Hepatocyte (in vitro differentiated cells): ENCODE data around the gene HOXB4.

Experiments
- CTCF ChIP-seq: fragments of 200-600 bp; sonication (generic); IDR thresholded peaks from 2 replicates; pipeline ENCODE4 v1.5.1; 2016; ENCODE audit warnings: antibody characterized with exemption, mild to moderate bottlenecking; ENCODE audit not compliant: poor library complexity
- EZH2 ChIP-seq: fragments of 200-600 bp; sonication (generic); IDR thresholded peaks from 2 replicates; pipeline ENCODE4 v1.6.1; 2016; ENCODE audit warnings: antibody characterized with exemption, mild to moderate bottlenecking, borderline replicate concordance
- EZH2phosphoT487 ChIP-seq: fragments of 200-600 bp; sonication (generic); IDR thresholded peaks from one replicate; pipeline ENCODE4 v1.6.1; 2018; ENCODE audit warnings: antibody characterized with exemption, mild to moderate bottlenecking, low read depth, moderate library complexity; ENCODE audit not compliant: unreplicated experiment, severe bottlenecking

DNA sequence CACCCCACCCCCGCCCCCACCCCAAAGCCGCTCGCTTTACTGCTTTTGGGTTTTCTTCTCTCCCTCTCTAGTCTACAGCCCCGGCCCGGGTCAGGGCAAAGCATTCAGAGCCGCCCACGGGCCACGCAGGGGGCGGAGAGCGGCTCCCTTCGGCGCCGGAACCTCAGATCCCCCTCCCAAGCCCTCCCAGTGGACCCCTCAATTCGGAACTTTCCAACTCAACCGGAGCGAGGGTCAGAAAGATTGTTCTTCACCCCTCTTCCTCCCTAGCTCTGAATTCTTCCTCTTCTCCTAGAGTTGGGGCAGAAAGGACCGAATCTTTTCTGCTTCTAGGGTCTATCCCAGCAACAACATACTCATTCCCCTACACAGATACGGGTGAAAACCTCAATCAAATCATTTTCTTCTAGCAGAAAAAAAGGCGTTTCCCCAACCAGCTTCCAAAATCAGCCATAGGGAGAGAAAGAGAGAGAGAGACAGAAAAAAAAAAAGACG, 34.2 kb downstream of the HOXB4 start:
- TF ChIP-seq CTCF (no peak), EZH2 (peak; percentile 9), EZH2phosphoT487 (no peak)
